Stimulated activated CD4-positive, alpha-beta T cell treated with anti-CD3 and anti-CD28 coated beads, Interleukin-12 subunit alpha, Interleukin-12 subunit beta, amount 100 ng/mL, for 24 hours (primary cell): ENCODE data around the gene CASP5.
"Not testable (repeated sequence)": the region's sequence is repeated elsewhere in the genome, so short reads cannot be mapped to it uniquely, and the experiment has no call there.

Source experiments
- DNase-seq, 2 experiments: peaks; one replicate each; pipeline ENCODE4 v3.0.0-alpha.2; 2020; ENCODE audit warnings: low read depth in 2 of 2

Gene CASP5

DNA sequence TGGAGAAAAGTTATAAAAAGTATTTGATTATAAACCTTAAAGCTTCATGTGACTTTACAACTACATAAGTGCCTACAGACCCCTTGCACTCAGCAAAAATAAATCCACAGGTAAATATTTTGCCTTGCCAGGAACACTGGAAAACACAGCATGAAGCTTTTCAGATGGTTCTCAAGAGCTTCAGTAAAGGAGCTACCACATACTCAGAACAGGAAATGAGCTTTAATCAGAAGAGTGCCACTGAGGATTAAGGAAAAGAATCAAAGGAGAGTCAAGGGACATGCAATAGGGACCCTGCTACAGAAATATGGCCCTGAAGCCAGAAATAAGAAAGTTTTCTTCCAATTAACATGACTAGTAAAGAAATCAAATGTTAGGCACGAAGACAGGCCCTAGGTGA, 10.8 kb upstream of the CASP5 start:
- no peak for DNase-seq

DNA sequence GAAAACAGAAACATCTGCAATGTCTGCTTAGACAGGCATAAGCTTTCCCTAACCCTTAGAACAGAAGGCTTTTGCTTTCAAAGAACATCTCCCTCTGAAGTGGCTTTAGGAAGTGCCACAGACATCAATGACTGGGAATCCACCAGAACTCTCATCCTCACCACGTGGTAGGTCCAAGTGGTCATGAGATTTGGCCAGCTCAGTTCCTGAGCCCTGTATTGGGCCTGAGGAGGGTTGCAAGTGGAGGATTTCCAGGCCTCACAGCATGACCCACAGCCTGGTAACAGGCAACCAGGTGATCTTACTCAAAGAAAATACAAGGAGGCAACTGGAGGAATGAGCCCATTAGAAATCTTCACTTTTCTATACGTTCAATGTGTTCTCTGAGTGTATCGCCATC, 10.4 kb upstream of the CASP5 start:
- DNase-seq, result no peak

- no peak for DNase-seq
Observed at GRCh38 chr11:105032495-105032894, 9.5 kb upstream of the CASP5 start.

GRCh38 chr11:105027678-105028077, 4.7 kb upstream of the CASP5 start:
- DNase-seq, result no peak

DNA sequence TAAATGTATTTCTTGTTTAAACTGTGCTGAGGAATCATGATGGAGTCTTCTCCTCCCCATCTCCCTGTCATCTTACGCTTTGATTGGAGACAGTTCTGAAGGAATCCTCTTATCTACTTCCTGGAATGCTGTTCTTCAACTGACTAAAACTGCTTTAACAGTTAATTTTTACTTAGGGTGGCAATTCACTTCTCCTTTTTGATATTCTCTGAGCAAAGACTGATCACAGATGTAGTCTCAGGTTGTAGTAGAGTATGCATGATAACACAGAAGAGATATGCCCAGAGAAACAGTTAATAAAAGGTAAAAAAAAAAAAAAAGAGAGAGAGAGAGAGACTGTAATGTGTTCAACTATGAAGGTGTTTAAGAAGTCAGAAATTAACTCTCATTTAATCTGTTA, 1.4 kb upstream of the CASP5 start:
- DNase-seq, result no peak

DNA sequence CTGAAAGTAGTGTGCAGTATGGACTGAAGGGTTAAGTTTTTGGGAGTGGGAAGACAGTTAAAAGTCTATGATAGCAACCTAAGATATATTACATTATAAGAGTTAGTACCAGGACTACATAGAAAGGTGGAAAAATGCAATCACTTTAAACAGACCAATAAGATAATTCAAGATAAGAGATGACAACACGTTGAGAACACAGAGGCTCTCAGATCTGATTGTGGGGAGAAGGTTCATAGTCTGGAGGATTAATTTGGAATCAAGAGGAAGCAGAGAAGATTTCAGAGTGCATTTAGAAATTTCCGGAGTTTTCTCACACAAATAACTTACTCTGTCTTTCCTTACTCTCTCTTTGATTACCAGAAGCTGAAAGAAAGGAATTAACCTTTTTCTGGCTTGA, 441 bp downstream of the CASP5 start:
- DNase-seq, result no peak

DNA sequence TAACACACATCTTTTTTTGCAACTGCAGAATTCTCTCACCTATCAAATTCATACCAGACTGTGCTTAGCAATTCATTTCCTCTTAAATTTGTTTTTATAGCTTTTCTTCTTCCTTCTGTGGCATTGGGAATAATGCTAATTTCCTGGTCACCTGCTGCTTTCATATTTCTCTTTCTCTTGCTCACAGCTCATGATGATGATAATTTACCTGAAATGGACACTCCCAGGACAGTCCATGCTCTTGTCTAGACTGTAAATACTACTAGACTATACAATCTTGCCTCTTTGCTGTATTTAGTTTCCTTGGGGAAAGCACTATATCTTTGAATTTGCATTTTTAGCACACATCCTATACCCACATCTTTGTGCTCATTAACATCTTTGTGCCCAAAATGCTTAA, 15.5 kb downstream of the CASP5 start:
- no peak for DNase-seq

- no peak for DNase-seq
Observed at GRCh38 chr11:105005451-105005845, 17.5 kb downstream of the CASP5 start.

DNA sequence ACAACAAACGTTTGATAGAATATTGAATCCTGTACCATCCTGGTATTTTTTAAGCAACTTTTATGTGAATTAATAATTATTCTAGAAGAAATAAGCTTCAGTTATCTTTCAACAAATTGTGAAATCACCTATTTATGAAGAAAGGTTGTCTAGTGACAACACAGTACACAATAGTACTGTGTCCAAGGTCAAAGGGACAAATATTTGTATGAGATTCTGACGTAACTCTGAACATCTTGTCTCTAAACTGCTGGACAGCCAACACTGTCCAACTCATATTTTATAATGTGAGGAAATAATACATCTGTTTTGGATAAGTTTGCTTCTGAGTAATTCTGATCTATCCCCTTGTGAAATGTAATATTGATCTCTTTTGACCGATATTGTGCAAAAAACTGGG, 18.9 kb downstream of the CASP5 start:
- no peak for DNase-seq

GRCh38 chr11:105003151-105003550, 19.8 kb downstream of the CASP5 start:
- no peak for DNase-seq

GRCh38 chr11:105000797-105001196, 22.2 kb downstream of the CASP5 start:
- peak; percentile 17 to 38 for DNase-seq

DNA sequence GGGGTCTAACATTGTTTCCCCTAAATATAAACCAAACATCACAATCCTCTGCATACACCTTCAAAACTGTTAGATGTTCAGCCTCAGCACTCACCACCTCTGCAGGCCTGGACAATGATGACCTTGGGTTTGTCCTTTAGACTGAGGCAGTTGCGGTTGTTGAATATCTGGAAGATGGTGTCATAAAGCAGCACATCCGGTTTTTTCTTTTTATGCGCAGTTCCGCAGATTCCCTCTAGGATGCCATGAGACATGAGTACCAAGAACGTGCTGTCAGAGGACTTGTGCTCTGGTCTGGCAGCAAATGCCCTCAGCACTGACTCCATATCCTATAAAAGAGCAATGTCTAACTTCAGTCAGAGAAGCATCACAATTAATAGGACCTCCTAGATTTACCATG, 22.8 kb downstream of the CASP5 start:
- no peak for DNase-seq

DNA sequence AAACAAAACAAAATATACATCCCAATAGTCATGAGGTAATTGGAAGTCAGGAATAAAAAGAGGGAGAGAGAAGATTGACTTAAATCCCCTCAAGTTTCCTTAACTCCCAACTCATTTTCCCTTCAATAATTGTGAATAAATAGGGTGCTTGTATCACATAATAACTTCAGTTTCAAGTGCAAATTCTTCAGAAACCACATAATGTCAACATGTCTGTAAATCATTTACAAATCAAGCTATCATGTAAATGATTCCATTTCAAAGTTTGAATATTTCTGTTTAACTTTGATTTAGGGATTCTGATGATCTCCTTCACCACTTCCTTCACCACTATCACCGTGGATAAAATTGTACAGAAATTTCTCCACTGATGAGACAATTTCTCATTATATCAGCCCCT, 23.2 kb downstream of the CASP5 start:
- no peak for DNase-seq

DNA sequence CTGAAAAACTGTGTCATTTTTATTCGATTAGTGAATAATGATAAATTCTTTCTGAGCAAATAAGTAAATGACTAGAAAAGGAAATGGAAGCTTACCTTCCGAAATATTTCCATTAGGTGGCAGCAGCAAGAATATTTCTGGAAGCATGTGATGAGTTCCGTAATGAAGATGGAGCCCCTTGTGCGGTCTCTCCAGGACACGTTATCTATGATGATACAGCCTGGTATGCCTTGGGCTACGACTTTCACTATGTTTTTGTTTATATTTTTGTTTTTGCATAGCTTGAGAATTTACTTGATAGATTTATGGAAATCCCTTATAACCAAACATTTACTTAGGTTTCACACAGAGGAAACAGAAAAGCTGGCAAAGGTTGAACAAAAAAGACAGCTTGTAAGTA, 25.7 kb downstream of the CASP5 start:
- no peak for DNase-seq

DNA sequence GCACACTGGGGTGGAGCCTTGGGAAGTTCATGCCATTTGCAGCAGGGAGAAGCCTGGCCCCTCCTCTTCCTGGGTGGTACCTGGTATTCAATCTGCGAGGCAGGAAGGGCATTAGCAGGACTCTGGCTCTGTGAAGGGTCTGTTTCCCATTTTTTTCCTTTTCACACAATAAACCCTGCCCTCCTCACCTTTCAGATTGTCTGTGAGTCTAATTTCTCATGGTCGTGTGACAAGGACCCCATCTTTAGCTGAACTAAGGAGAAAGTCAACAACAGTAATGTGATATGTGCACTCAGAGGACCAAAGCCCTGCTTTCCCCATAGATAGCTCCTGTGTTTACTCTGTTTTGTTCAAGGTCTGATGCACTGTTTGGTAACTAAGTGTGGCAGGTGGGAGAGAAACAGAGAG, 28.0 kb downstream of the CASP5 start:
- DNase-seq, result no peak

DNA sequence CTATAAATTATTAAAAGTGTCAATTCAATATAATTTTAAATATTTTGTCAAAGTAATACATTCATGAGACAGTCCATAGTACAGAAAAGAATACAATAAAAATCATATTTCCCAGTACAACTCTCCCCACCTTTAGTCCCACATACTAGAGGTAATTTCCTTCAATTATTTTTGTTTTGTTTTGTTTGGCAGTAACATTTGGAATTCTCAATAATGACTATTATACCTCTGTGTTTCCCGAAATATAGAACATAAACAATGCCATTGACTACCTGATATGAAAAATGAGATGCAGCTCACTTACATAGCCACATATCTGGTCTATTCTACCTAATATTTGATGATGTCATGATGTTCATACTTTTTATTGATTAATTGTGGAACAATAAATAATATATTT, 30.2 kb downstream of the CASP5 start:
- DNase-seq, result no peak

DNA sequence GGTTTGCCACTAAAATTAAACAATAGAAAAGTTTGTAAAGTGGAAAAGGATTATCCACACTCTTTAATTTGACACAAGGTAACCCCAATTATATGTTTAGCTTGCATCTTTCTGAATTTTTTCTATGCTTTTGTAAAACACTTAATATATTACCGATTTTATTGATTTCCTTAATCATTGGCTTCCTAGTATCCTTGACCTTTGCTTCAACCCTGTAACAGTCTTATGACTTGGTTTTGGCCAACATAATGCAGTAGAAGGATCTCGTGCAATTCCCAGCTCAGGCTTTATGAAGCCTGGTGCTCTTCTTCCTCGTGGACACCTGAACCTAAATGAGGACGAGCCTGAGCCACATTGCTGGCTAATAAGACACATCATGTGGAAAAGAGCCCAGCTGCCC, 31.0 kb downstream of the CASP5 start:
- DNase-seq, result no peak

DNA sequence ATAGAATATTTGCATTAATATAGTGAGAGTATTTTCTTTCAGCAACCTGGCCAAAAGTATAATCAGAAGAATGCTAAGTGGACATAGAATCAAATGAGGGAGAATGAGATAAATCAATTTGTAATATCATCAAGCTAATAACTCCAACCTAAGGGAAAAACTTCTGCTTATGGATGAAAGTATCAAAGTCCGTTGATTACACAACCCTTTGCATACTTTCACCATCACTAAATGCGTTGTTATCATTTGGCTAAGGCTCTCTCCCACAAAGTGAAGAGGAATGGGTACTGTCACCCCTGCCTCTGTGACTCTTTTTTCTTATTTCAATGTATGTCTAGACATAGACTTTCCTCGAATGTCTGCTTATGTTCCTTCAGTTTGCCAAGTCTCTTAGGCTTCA, 38.2 kb downstream of the CASP5 start:
- no peak for DNase-seq

- DNase-seq, result no peak
Observed at GRCh38 chr11:104979839-104980238, 43.1 kb downstream of the CASP5 start.

DNA sequence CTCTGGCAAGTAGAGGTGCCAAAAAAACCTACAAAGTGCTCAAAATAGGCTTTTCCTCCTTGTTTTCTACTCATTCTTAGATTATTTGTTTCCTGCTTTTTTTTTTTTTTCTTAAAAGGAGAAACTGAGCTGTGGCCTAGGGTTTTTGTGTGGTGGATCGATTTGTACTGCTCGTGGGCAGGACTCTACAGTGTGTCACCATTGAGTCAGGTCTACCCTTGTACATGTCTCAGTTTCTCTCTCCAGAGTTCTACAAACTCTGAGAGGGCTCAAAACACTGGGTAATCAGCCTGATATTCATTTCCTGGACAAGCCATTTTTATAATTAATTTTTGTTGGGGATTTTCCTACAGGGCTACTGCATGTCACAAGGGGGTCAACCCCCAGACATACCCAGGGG, 49.4 kb downstream of the CASP5 start:
- DNase-seq, result no peak

- not testable (repeated sequence) for DNase-seq
Observed at GRCh38 chr11:104972924-104973323, 50.0 kb downstream of the CASP5 start.

- no peak for DNase-seq
Observed at GRCh38 chr11:104970756-104971155, 52.2 kb downstream of the CASP5 start.

- no peak for DNase-seq
Observed at GRCh38 chr11:104968856-104969776, 53.9 kb downstream of the CASP5 start.

DNA sequence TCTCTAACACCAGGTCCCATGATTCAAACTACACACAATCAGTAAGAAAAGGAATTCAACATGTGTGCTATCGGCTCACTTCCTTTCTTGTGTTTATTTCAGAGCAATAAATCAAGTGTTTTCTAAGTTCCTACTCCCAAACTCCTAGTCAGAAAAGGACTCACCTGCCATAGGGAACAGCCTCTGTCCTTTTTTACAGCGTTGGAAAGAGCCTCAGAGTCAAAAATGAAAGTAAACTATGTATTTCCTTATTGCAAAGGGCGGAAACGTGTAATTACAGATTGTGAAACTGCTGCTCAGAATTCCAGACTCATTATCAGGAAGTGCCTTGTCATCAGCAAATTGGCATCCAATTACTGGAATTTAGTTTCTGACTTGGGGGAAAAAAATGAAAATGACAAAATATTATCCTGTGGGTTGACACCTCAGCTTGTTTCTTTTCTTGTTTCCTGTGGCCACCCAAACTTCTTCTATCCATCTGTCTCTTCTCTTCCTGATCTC, 54.6 kb downstream of the CASP5 start, which contains the start of gene CASP4:
Gene CASP4, minus strand, starts transcription at position 220 of the 501 bp plus-strand sequence. Its CDS starts 49 bp downstream, at position 171.
- no peak for DNase-seq
